Ovary (tissue), 9 donors: ENCODE data around the gene WDR55. TPM values are rescaled to one million over a fixed set of nuclear protein-coding genes. Genes with fewer than 3 reads are reported as not detected.
"Not testable (repeated sequence)": the region's sequence is repeated elsewhere in the genome, so short reads cannot be mapped to it uniquely, and the experiment has no call there.

Source experiments
- DNase-seq, 5 donors: peaks; one replicate each; pipeline ENCODE4 v3.0.0-alpha.2; 2019 to 2020
- H3K27ac ChIP-seq, 2 donors: fragments of 200-600 bp; one replicate each; pipeline versions ENCODE4 v1.5.1 to v1.8.0; 2019 to 2022
- H3K27me3 ChIP-seq: fragments of 200-600 bp; one replicate; pipeline ENCODE4 v1.8.0; 2022
- H3K36me3 ChIP-seq: fragments of 200-600 bp; sonication (generic); one replicate; pipeline ENCODE4 v1.5.1; 2019
- H3K4me1 ChIP-seq: one replicate; pipeline ENCODE4 v1.8.1; 2013; ENCODE audit warnings: mild to moderate bottlenecking, moderate library complexity; ENCODE audit not compliant: insufficient read depth
- H3K4me3 ChIP-seq: fragments of 200-600 bp; sonication (generic); one replicate; pipeline ENCODE4 v1.5.1; 2017
- H3K9me3 ChIP-seq, 2 donors: fragments of 200-600 bp in 1 of 2; sonication (generic) in 1 of 2; one replicate each; pipeline versions ENCODE4 v1.5.1 to v1.8.1; 2013 to 2019; ENCODE audit warnings: mild to moderate bottlenecking in 1 of 2, moderate library complexity in 1 of 2
- CTCF ChIP-seq, 3 donors: fragments of 450-650 bp in 2 of 3; fragments of 200-600 bp in 1 of 3; IDR thresholded peaks; one replicate each; pipeline versions ENCODE4 v1.5.1 to v1.8.0; 2016 to 2022; ENCODE audit warnings: antibody characterized with exemption in 3 of 3, mild to moderate bottlenecking in 1 of 3
- EP300 ChIP-seq: sonication (generic); formaldehyde crosslinking; IDR thresholded peaks from one replicate; pipeline ENCODE4 v1.6.1; 2017; ENCODE audit warnings: antibody characterized with exemption
- POLR2A ChIP-seq: fragments of 450-650 bp; IDR thresholded peaks from one replicate; pipeline ENCODE4 v1.6.1; 2017; ENCODE audit warnings: antibody characterized with exemption, mild to moderate bottlenecking, moderate library complexity
- WGBS, 3 donors: extraction: QIAGEN DNeasy Blood & Tissue Kit in 1 of 3; methylation state at CpG; one replicate each; pipeline versions ENCODE4 v1.1.5 to v1.1.7; 2013 to 2017; 5-methylcytosine and 5-hydroxymethylcytosine counted together
- intact Hi-C, 4 donors: fragments of 100-400 bp; cut with DNase I; formaldehyde crosslinking; loops; one replicate each; pipeline versions ENCODE4 v1.11.0 to v1.15.1; 2022 to 2023
- polyA plus RNA-seq, 2 donors: library from polyadenylated mRNA; stranded (reverse); fragments of 200-250 nt in 1 of 2; fragments of 350-450 nt in 1 of 2; fragmentation: Illumina TruSeq in 1 of 2; extraction: RNeasy Lipid Tissue Mini Kit (QIAGEN cat#74804) in 1 of 2; gene quantifications; one replicate each; pipeline ENCODE4 v1.2.3, GENCODE V29; 2013 to 2014
- total RNA-seq, 7 donors: library from RNA; depleted of rRNA in 2 of 7; stranded (reverse); fragments of >200 nt in 2 of 7; fragmentation: NEBNext Ultra II Directional in 3 of 7; extraction: Animal tissue kit (Norgen Biotek cat#: 25700) in 3 of 7; gene quantifications; one replicate each; pipeline versions ENCODE4 v1.1.0 to v1.2.4, GENCODE V29; 2016 to 2023
- donor health status: DM: no; HTN: no; CAD: no; lungs with moderate emphysema.
- donor health status: DM: no; HTN: no; CAD: no.
- donor health status: Bipolar disorder and iron deficiency.
- donor health status: DM: yes; HTN: yes; CAD: no.
- donor health status: DM: no; HTN: no; CAD: no.
- donor health status: DM: yes; HTN: yes; CAD: no.

The WDR55 gene
- total and polyA plus RNA-seq, 9 donors, result 9.1 to 16.6 (median 12.3) TPM

DNA sequence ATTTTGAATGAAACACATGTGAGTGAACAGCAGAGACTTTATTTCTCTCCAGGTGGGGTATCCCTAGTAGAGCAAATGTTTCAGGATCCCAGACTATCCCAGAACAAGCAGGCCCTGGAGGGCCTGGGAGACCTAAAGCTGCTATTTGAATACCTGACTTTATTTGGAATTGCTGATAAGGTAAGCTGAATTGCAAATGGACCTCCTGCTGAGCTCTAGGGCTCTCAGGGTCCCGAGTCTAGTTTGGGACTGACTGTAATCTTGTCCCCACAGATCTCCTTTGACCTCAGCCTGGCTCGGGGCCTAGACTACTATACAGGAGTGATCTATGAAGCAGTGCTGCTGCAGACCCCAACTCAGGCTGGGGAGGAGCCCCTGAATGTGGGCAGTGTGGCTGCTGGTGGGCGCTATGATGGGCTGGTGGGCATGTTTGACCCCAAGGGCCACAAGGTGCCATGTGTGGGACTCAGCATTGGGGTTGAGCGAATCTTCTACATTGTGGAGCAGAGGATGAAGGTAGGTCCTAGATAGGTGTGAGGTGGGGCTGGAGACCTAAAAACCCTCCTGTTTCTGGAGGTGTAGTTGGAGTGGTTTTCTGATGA, 32.3 kb downstream of the WDR55 start:
- TF ChIP-seq CTCF (IDR thresholded peaks at IDR 0.05) (no peak), EP300 (no peak)
- no peak overlapping the region for H3K4me3 ChIP-seq
- intact Hi-C loops, result no loop called here
- no peak for DNase-seq
- no peaks in the 10 kb centered on the region for H3K27me3 ChIP-seq
- H3K9me3 ChIP-seq, result no peaks in the 10 kb centered on the region
- peaks cover 8% of the 10 kb centered on the region for H3K4me1 ChIP-seq
- H3K36me3 ChIP-seq, result no peaks in the 10 kb centered on the region
- 80 to 97% (median 88%) methylated on average over 4 of the region's 4 CpGs for WGBS, 3 donors
- no peak overlapping the region for H3K27ac ChIP-seq

DNA sequence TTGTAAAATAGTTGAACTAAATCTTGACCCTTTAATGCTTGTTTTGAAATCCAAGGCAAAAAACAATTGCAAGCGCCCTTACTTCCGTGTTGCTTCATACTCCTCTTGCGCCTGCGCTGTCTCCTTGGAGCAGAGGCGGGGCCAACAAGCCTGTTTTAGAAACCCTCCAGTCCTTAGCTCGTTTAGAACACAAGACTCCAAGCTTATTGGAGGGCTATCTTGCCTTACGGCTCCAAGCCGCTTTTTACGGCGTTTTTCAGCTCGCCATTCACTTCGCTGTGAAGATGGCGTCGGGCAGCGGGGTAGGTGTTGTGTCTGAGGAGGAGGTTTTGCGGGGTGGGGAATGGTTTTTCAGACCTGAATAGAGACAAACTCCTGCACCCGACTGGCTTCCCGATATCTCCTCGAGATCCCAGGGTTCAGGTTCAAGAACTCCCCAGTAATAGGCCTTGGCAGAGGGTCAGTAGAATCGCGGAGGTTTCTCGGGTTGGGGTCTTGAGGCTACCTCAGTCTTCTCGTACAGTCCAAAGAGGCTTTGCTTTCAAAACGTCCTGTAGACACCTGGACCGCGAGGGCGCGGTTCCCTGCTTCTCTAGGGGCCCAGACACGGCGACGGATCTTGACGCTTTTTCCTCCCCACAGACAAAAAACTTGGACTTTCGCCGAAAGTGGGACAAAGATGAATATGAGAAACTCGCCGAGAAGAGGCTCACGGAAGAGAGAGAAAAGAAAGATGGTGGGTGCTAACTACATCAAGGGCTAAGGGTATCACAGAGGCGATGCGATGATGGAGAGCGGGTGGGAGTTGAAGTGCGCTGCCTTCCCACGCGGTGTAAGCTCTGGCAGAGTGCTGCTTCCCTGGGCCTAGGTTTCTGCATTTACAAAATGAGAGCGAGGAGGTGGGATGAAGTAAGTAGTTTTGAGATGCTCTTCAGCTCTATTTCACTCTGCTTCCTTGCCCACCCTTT, 35.8 kb downstream of the WDR55 start, which contains the start of gene ZMAT2:
Gene ZMAT2 (plus strand): TSS at position 271 of the 968 bp plus-strand sequence. CDS start 14 bp downstream, at position 285.
- H3K27ac ChIP-seq, result peak within 1 kb of the TSS in 1 of 2 donors; percentile 9
- peak within 1 kb of the TSS; percentile 60 for H3K4me3 ChIP-seq
- no peaks in the 10 kb centered on the region for H3K27me3 ChIP-seq
- H3K36me3 ChIP-seq, result no peaks in the 10 kb centered on the region
- TF ChIP-seq POLR2A (peak; percentile 73), EP300 (no peak), CTCF (IDR thresholded peaks at IDR 0.05) (no peak)
- 0 to 1% (median 1%) methylated on average over 44 of the region's 44 CpGs for WGBS, 3 donors
- H3K4me1 ChIP-seq, result peaks cover 4% of the 10 kb centered on the region
- intact Hi-C loops, result no loop called here
- no peaks in the 10 kb centered on the region for H3K9me3 ChIP-seq
- peak; percentile 91 to 95 (median 92) for DNase-seq

GRCh38 chr5:140707812-140708211, 43.1 kb downstream of the WDR55 start:
- WGBS, 3 donors, result 80 to 81% (median 81%) methylated on average over 4 of the region's 4 CpGs
- no peaks in the 10 kb centered on the region for H3K9me3 ChIP-seq
- intact Hi-C loops, result no loop called here
- TF ChIP-seq CTCF (IDR thresholded peaks at IDR 0.05) (no peak), EP300 (no peak)
- no peaks in the 10 kb centered on the region for H3K36me3 ChIP-seq
- no peaks in the 10 kb centered on the region for H3K27me3 ChIP-seq
- no peaks in the 10 kb centered on the region for H3K4me1 ChIP-seq
- no peak overlapping the region for H3K4me3 ChIP-seq
- H3K27ac ChIP-seq, result no peak overlapping the region
- no peak for DNase-seq

DNA sequence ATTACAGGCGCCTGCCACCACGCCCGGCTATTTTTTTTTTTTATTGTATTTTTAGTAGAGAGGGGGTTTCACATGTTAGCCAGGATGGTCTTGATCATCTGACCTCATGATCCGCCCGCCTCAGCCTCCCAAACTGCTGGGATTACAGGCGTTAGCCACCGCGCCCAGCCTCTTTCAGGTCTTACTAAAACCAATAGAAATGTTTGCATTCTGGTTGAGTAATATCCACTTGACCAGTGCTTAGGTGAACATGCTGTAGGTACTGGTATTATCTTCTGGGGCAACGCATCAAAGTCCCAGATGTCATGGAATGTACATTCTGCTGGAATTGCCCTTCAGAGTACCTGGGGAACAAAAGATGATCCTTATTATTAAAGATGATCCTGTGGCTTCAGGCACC, 44.1 kb downstream of the WDR55 start:
- H3K27me3 ChIP-seq, H3K27ac ChIP-seq, H3K4me1 ChIP-seq, H3K36me3 ChIP-seq, intact Hi-C loops, DNase-seq, H3K4me3 ChIP-seq, H3K9me3 ChIP-seq: not testable (repeated sequence)
- 89 to 92% (median 90%) methylated on average over 9 of the region's 9 CpGs for WGBS, 3 donors
